ENCODE measurements around the gene LGI4.

The LGI4 gene

DNA sequence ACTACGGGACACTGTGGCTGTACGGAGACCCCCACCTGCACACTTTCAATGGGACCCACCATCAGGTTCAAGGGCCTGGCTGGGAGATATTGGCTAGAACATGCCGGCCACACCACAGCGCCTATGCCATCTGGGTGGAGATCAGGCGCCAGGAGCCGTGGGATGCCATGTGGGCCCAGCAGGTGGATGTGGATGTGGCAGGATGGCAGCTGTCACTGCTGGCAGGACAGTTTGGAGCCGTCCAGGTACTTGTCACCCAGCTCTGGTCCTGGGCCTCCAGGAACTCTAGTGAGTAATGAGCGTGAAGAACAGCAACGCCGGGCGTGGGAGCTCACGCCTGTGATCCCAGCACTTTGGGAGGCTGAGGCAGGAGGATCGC, 35.0 kb downstream of the LGI4 start:
- peaks cover 24% of the 10 kb centered on the region for H3K27me3 Mint-ChIP-seq (ENCODE audit: low read depth, poor library complexity)

GRCh38 chr19:35099155-35099896, 35.5 kb downstream of the LGI4 start:
- TF ChIP-seq, protein P1, sequence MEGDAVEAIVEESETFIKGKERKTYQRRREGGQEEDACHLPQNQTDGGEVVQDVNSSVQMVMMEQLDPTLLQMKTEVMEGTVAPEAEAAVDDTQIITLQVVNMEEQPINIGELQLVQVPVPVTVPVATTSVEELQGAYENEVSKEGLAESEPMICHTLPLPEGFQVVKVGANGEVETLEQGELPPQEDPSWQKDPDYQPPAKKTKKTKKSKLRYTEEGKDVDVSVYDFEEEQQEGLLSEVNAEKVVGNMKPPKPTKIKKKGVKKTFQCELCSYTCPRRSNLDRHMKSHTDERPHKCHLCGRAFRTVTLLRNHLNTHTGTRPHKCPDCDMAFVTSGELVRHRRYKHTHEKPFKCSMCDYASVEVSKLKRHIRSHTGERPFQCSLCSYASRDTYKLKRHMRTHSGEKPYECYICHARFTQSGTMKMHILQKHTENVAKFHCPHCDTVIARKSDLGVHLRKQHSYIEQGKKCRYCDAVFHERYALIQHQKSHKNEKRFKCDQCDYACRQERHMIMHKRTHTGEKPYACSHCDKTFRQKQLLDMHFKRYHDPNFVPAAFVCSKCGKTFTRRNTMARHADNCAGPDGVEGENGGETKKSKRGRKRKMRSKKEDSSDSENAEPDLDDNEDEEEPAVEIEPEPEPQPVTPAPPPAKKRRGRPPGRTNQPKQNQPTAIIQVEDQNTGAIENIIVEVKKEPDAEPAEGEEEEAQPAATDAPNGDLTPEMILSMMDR (IDR thresholded peaks at IDR 0.05): no peak
- no peak overlapping the region for H3K4me3 Mint-ChIP-seq
- peaks cover 12% of the 10 kb centered on the region for H3K4me1 Mint-ChIP-seq
- peaks cover 24% of the 10 kb centered on the region for H3K27me3 Mint-ChIP-seq (ENCODE audit: low read depth, poor library complexity)
- no peaks in the 10 kb centered on the region for H3K36me3 Mint-ChIP-seq (ENCODE audit: low read depth)
- H3K27ac Mint-ChIP-seq: no peak overlapping the region
- no peak for DNase-seq
- no peaks in the 10 kb centered on the region for H3K9me3 Mint-ChIP-seq

More for the DNA sequence above, 35.0 kb downstream of the LGI4 start:
- Mint-ChIP-seq H3K36me3 (ENCODE audit: low read depth) (no peaks in the 10 kb centered on the region), H3K4me1 (peaks cover 12% of the 10 kb centered on the region), H3K4me3 (no peak overlapping the region), H3K27ac (no peak overlapping the region), H3K9me3 (no peaks in the 10 kb centered on the region)
- TF ChIP-seq, protein P1 (IDR thresholded peaks at IDR 0.05): no peak
- no peak for DNase-seq

DNA sequence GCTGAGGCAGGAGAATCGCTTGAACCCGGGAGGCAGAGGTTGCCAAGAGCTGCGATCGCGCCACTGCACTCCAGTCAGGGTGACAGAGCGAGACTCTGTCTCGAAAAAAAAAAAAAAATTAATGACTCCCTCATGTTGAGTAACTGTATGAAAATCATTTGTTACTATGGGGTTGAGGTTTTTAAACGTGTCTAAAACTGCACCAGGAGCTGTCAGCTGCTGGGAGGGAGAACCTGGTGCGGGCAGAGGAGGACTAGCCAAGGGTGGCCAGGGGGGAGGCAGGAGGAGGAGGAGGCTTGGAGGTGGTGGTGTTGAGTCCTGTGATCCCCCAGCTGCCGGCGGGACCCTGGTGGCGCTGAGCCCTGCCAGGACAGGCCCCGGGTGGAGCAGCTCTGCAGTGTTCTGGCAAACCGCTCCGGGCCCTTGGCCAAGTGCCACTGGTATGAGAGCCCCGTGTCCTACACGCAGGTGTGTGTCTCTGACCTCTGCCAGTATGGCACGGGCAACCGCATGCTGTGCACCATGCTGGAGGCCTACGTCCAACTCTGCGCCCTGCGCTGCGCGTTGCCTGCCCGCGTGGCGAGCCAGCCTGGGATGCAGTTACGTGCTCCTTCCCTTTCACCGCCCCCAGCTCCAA, 36.3 kb downstream of the LGI4 start:
- peaks cover 18% of the 10 kb centered on the region for H3K27me3 Mint-ChIP-seq (ENCODE audit: low read depth, poor library complexity)
- H3K4me1 Mint-ChIP-seq: peaks cover 12% of the 10 kb centered on the region
- H3K36me3 Mint-ChIP-seq (ENCODE audit: low read depth): no peaks in the 10 kb centered on the region
- TF ChIP-seq, protein P1 (IDR thresholded peaks at IDR 0.05): no peak
- no peak overlapping the region for H3K27ac Mint-ChIP-seq
- no peak for DNase-seq
- H3K4me3 Mint-ChIP-seq: no peak overlapping the region
- H3K9me3 Mint-ChIP-seq: no peaks in the 10 kb centered on the region

- H3K9me3 Mint-ChIP-seq: no peaks in the 10 kb centered on the region
- no peaks in the 10 kb centered on the region for H3K36me3 Mint-ChIP-seq (ENCODE audit: low read depth)
- no peak for DNase-seq
- H3K27me3 Mint-ChIP-seq (ENCODE audit: low read depth, poor library complexity): peaks cover 11% of the 10 kb centered on the region
- no peak overlapping the region for H3K4me3 Mint-ChIP-seq
- TF ChIP-seq, protein P1 (IDR thresholded peaks at IDR 0.05): no peak
- H3K27ac Mint-ChIP-seq: peak overlapping the region; percentile 1
- H3K4me1 Mint-ChIP-seq: peaks cover 12% of the 10 kb centered on the region
These were observed 39.0 kb downstream of the LGI4 start for GRCh38 chr19:35095667-35096368.

GRCh38 chr19:35094656-35095055, 40.2 kb downstream of the LGI4 start:
- no peak overlapping the region for H3K4me3 Mint-ChIP-seq
- peaks cover 19% of the 10 kb centered on the region for H3K4me1 Mint-ChIP-seq
- DNase-seq: no peak
- no peaks in the 10 kb centered on the region for H3K9me3 Mint-ChIP-seq
- no peaks in the 10 kb centered on the region for H3K36me3 Mint-ChIP-seq (ENCODE audit: low read depth)
- H3K27me3 Mint-ChIP-seq (ENCODE audit: low read depth, poor library complexity): peaks cover 11% of the 10 kb centered on the region
- H3K27ac Mint-ChIP-seq: no peak overlapping the region
- TF ChIP-seq, protein P1 (IDR thresholded peaks at IDR 0.05): no peak

Measured in nephron progenitor cell (in vitro differentiated cells).